GM23248 (cell line): Measurements from ENCODE around the gene MCM9.

ENCODE experiments used
- EZH2 ChIP-seq: fragments of 200-600 bp; sonication (generic); IDR thresholded peaks from 2 replicates; pipeline ENCODE4 v1.6.1; 2018; ENCODE audit warnings: antibody characterized with exemption, mild to moderate bottlenecking; ENCODE audit not compliant: insufficient read depth, poor library complexity, severe bottlenecking
- EZH2phosphoT487 ChIP-seq: fragments of 200-600 bp; sonication (generic); IDR thresholded peaks from 2 replicates; pipeline ENCODE4 v1.6.1; 2018; ENCODE audit warnings: antibody characterized with exemption, moderate library complexity, mild to moderate bottlenecking, low read depth; ENCODE audit not compliant: insufficient read depth

- TF ChIP-seq EZH2phosphoT487, result no peak
- no peak for TF ChIP-seq EZH2
Observed at GRCh38 chr6:118931436-118931835, 3.5 kb downstream of the MCM9 start.
